22Rv1 (cell line): Measurements from ENCODE around the gene KRTAP4-11.
"Not testable (repeated sequence)": the region's sequence is repeated elsewhere in the genome, so short reads cannot be mapped to it uniquely, and the experiment has no call there.

Experiments
- ZFX ChIP-seq: fragments of 450-650 bp; IDR thresholded peaks from 2 replicates; pipeline ENCODE4 v1.6.1; 2017; ENCODE audit warnings: antibody characterized with exemption, borderline replicate concordance
- TF ChIP-seq, protein P1 (sequence below): fragments of 450-650 bp; IDR thresholded peaks from 2 replicates; pipeline ENCODE4 v1.5.1; 2017; ENCODE audit warnings: mild to moderate bottlenecking

GRCh38 chr17:41123292-41123990 is 5.3 kb upstream of the KRTAP4-11 start:
- TF ChIP-seq, protein P1, sequence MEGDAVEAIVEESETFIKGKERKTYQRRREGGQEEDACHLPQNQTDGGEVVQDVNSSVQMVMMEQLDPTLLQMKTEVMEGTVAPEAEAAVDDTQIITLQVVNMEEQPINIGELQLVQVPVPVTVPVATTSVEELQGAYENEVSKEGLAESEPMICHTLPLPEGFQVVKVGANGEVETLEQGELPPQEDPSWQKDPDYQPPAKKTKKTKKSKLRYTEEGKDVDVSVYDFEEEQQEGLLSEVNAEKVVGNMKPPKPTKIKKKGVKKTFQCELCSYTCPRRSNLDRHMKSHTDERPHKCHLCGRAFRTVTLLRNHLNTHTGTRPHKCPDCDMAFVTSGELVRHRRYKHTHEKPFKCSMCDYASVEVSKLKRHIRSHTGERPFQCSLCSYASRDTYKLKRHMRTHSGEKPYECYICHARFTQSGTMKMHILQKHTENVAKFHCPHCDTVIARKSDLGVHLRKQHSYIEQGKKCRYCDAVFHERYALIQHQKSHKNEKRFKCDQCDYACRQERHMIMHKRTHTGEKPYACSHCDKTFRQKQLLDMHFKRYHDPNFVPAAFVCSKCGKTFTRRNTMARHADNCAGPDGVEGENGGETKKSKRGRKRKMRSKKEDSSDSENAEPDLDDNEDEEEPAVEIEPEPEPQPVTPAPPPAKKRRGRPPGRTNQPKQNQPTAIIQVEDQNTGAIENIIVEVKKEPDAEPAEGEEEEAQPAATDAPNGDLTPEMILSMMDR: not testable (repeated sequence)
- TF ChIP-seq ZFX: not testable (repeated sequence)
